ENCODE data around the gene AGO1.

GRCh38 chr1:35893051-35893879, 10.3 kb downstream of the AGO1 start:
- TF ChIP-seq CEBPB (IDR thresholded peaks at IDR 0.05): no peak
- no peak for TF ChIP-seq CBX8 (IDR thresholded peaks at IDR 0.05)
- no peak for TF ChIP-seq CTCF (IDR thresholded peaks at IDR 0.05)
- TF ChIP-seq POLR2A (IDR thresholded peaks at IDR 0.05; ENCODE audit: low read length): no peak
- no peak for TF ChIP-seq E2F6 (IDR thresholded peaks at IDR 0.05; ENCODE audit: borderline replicate concordance, low read depth)
- TF ChIP-seq FOSL2 (IDR thresholded peaks at IDR 0.05): no peak
- TF ChIP-seq FOSL2 (CRISPR knock-in tag; IDR thresholded peaks at IDR 0.05): no peak
- no peak for TF ChIP-seq SMC3 (IDR thresholded peaks at IDR 0.05)
- no peak for TF ChIP-seq PBX3 (IDR thresholded peaks at IDR 0.05)
- TF ChIP-seq USF2 (IDR thresholded peaks at IDR 0.05): no peak
- TF ChIP-seq ZFP36 (IDR thresholded peaks at IDR 0.05; ENCODE audit: borderline replicate concordance, partially characterized antibody): no peak
- TF ChIP-seq RNF2 (IDR thresholded peaks at IDR 0.05; ENCODE audit: borderline replicate concordance, low read depth): no peak
- no peak for TF ChIP-seq GATA3 (IDR thresholded peaks at IDR 0.05; ENCODE audit: borderline replicate concordance)
- no peak for TF ChIP-seq KDM1A (IDR thresholded peaks at IDR 0.05; ENCODE audit: low read depth)

Data from A549 (cell line).